ENCODE results near the gene PLAAT1.

PLAAT1 gene

DNA sequence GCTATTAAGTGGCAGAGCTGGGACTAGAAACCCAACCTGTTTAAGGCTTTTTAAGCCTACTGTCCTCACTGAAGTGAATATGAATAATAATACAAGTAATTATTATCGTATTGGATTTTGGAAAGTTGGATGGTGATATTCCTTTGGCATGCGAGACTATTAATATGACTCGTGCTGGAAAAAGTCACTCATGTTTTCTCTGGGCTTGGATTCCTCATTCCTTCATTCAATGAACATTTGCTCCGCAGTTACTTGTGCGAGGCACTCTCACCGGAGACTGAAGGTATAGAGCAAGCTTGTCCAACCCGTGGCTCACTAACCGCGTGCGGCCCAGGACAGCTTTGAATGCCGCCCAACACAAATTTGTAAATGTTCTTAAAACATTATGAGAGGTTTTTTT is 694 bp downstream of the PLAAT1 start:
- TF ChIP-seq, protein P1, sequence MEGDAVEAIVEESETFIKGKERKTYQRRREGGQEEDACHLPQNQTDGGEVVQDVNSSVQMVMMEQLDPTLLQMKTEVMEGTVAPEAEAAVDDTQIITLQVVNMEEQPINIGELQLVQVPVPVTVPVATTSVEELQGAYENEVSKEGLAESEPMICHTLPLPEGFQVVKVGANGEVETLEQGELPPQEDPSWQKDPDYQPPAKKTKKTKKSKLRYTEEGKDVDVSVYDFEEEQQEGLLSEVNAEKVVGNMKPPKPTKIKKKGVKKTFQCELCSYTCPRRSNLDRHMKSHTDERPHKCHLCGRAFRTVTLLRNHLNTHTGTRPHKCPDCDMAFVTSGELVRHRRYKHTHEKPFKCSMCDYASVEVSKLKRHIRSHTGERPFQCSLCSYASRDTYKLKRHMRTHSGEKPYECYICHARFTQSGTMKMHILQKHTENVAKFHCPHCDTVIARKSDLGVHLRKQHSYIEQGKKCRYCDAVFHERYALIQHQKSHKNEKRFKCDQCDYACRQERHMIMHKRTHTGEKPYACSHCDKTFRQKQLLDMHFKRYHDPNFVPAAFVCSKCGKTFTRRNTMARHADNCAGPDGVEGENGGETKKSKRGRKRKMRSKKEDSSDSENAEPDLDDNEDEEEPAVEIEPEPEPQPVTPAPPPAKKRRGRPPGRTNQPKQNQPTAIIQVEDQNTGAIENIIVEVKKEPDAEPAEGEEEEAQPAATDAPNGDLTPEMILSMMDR (IDR thresholded peaks at IDR 0.05) = no peak
- peaks cover 18% of the 10 kb centered on the region for H3K4me1 Mint-ChIP-seq
- H3K9me3 Mint-ChIP-seq = peaks cover 11% of the 10 kb centered on the region
- peaks cover 29% of the 10 kb centered on the region for H3K27me3 Mint-ChIP-seq (ENCODE audit: low read depth, poor library complexity)
- H3K27ac Mint-ChIP-seq = no peak overlapping the region
- H3K4me3 Mint-ChIP-seq = peak overlapping the region; percentile 78
- no peaks in the 10 kb centered on the region for H3K36me3 Mint-ChIP-seq (ENCODE audit: low read depth)
- DNase-seq = no peak

DNA sequence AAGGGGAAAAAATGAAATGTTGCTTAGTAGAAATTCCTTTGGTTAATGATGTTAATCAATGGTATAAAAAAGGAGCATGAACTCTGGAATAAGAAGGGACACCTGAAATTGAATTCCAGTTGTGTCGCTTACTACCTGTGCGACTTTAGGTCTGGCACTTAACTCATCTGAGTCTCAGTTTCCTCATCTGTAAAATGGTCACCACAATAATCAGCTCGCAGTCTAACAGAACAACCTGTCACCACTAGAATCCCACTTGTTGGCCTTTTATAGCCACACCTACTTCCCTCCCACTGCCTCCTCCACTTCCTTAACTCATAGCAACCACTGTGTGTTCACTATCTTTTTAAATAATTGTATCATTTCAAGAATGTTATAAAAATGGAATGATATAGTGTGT is 2.5 kb downstream of the PLAAT1 start:
- H3K4me3 Mint-ChIP-seq = no peak overlapping the region
- H3K27me3 Mint-ChIP-seq (ENCODE audit: low read depth, poor library complexity) = peaks cover 33% of the 10 kb centered on the region
- H3K4me1 Mint-ChIP-seq = peaks cover 18% of the 10 kb centered on the region
- peaks cover 11% of the 10 kb centered on the region for H3K36me3 Mint-ChIP-seq (ENCODE audit: low read depth)
- no peak for DNase-seq
- H3K27ac Mint-ChIP-seq = no peak overlapping the region
- TF ChIP-seq, protein P1 (IDR thresholded peaks at IDR 0.05) = no peak
- peaks cover 28% of the 10 kb centered on the region for H3K9me3 Mint-ChIP-seq

DNA sequence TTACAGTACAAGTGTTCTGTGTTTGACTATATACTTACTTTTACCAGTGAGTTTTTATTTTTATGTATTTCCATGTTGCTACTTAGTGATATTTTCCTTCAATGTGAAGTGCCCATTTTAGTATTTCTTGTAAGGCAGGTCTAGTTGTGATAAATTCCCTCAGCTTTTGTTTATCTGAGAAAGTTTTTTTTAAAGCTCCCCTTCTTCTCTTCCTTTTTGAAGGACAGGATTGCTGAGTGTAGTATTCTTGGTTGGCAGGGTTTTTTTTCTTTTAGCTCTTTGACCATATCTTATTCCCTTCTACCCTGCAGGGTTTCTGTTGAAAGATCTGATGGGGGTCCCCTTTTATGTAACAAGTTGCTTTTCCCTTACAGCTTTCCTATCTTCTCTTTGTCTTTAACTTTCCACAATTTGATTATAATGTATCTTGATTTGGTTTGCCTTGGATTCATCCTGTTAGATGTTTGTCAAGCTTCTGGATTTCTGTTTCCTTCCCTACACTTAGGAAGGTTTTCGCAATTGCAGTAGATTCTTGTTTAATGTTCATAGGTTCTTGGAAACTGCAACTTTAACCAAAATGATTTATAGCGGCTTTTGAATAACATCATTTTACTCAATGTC is 7.9 kb downstream of the PLAAT1 start:
- TF ChIP-seq, protein P1 (IDR thresholded peaks at IDR 0.05) = no peak
- peaks cover 11% of the 10 kb centered on the region for H3K27me3 Mint-ChIP-seq (ENCODE audit: low read depth, poor library complexity)
- H3K4me3 Mint-ChIP-seq = no peak overlapping the region
- H3K27ac Mint-ChIP-seq = no peak overlapping the region
- H3K4me1 Mint-ChIP-seq = no peaks in the 10 kb centered on the region
- no peak for DNase-seq
- H3K36me3 Mint-ChIP-seq (ENCODE audit: low read depth) = peaks cover 25% of the 10 kb centered on the region
- peaks cover 58% of the 10 kb centered on the region for H3K9me3 Mint-ChIP-seq

DNA sequence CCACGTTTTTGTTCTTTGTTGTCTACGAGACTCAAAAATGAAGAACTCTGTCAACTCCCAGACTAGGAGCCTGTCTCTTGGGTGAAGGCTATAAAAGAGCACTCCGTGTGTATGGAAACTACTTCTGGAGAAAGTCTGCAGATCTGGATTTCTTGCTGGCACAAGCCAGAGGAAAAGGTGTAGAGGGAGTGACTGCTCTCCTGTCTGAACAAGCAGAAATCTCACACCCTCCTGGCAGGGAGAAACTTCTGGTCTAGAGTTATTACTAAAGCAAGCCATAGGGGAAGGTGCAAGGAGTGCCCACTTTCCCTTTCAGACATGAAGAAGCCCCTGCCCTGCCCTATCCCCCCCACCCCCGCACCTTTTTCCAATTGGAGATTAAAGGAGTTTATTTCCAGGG is 9.5 kb downstream of the PLAAT1 start:
- Mint-ChIP-seq H3K4me1 (no peaks in the 10 kb centered on the region), H3K27me3 (ENCODE audit: low read depth, poor library complexity) (peaks cover 11% of the 10 kb centered on the region)
- TF ChIP-seq, protein P1 (IDR thresholded peaks at IDR 0.05) = no peak

DNA sequence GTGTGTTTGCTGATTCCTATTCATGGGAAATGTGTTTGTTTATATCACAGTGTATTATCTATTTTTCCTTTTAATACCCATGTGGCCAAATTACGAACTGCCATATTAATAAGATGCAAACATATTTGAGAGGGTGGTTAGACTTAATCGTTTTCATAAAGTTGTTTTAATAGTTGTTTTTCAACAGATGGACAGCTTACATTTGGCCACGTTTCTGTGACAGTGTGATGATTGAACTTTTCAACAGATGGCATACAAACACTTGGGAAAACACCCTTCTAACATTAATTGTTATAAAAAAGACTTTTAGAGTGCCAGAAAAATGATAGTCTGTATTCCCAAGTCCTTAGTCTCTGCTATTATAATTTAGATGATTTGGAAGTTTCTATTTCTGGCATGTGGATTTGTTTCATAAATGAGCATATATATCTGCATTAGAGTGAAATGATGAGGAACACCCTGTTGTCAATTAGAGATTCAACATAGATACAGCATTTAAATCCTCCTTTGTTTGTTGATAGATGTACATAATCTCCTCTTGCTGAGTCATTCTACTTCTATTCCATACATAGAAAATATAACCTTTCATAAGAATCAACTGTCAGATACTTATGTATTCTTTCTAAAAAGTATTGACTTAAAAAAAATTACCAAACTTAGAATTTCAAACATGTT is 13.1 kb downstream of the PLAAT1 start:
- Mint-ChIP-seq H3K27ac (no peak overlapping the region), H3K4me1 (no peaks in the 10 kb centered on the region), H3K36me3 (ENCODE audit: low read depth) (peaks cover 10% of the 10 kb centered on the region), H3K9me3 (peaks cover 24% of the 10 kb centered on the region), H3K4me3 (no peak overlapping the region), H3K27me3 (ENCODE audit: low read depth, poor library complexity) (peaks cover 4% of the 10 kb centered on the region)
- TF ChIP-seq, protein P1 (IDR thresholded peaks at IDR 0.05) = no peak
- DNase-seq = no peak

More for the DNA sequence above, 9.5 kb downstream of the PLAAT1 start:
- H3K27ac Mint-ChIP-seq = no peak overlapping the region
- peaks cover 53% of the 10 kb centered on the region for H3K9me3 Mint-ChIP-seq
- no peak for DNase-seq
- H3K4me3 Mint-ChIP-seq = no peak overlapping the region
- H3K36me3 Mint-ChIP-seq (ENCODE audit: low read depth) = peaks cover 25% of the 10 kb centered on the region

DNA sequence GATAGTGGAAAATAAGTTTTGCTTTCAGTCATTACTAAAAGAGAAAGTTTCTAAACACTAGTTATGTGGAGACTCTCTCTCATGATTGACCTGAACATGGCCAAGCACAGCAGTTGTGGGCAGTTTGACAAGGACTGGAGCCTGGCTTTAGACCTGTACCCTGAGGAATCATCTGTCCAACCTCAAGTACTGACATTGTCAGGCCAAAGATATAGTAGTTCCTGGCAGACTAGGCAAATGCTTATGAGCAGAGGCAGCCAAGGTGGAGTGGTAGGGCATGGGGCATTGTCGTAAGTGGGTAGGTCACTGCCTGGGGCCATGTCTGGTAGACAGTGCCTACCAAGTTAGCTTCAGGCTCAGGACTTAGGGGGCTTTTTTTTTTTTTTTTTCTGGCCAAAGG is 20.9 kb downstream of the PLAAT1 start:
- peaks cover 4% of the 10 kb centered on the region for H3K27me3 Mint-ChIP-seq (ENCODE audit: low read depth, poor library complexity)
- H3K4me1 Mint-ChIP-seq = no peaks in the 10 kb centered on the region
- H3K36me3 Mint-ChIP-seq (ENCODE audit: low read depth) = no peaks in the 10 kb centered on the region
- H3K27ac Mint-ChIP-seq = no peak overlapping the region
- H3K9me3 Mint-ChIP-seq = no peaks in the 10 kb centered on the region
- no peak overlapping the region for H3K4me3 Mint-ChIP-seq
- no peak for DNase-seq
- TF ChIP-seq, protein P1 (IDR thresholded peaks at IDR 0.05) = no peak

Data from nephron progenitor cell (in vitro differentiated cells).